SKM-1 (cell line): Measurements from ENCODE around the gene COL27A1.
A peak's percentile ranks its signal among the peaks of the same experiment; 100 is the strongest.

ENCODE experiments used
- DNase-seq: peaks from one replicate; lab custom pipeline; 2025; ENCODE audit not compliant: unreplicated experiment; lab: John Stamatoyannopoulos, UW

COL27A1 gene

GRCh38 chr9:114348261-114348905 is 193.0 kb downstream of the COL27A1 start:
- no peak for DNase-seq

DNA sequence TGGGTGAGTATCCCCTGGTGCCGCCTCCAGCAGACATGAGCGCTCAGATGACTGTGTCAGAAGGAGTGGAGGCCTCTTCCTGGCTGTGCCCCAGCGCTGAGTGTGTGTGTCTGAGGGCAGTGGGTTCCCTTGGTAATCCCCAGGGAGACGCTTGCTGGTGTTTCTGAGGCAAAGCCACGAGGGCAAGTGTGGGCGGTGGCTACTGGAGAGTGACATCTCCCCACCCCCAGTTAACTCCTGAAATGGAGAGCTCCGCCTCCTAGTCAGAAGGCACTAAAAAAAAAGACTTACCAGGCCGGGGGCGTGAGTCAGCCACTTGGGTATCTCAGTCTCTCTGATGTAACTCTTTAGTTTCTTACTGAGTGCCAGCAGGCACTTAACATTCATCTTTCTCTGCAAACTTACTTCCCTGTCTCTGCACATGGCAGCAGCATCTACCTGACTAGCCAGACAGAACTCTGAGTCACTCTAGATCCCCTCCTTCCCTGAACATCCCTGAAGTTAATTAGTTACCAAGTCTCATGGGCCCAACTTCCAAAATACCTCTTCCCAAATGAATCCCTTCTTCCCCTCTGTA is 193.7 kb downstream of the COL27A1 start:
- peak; percentile 36 for DNase-seq

DNA sequence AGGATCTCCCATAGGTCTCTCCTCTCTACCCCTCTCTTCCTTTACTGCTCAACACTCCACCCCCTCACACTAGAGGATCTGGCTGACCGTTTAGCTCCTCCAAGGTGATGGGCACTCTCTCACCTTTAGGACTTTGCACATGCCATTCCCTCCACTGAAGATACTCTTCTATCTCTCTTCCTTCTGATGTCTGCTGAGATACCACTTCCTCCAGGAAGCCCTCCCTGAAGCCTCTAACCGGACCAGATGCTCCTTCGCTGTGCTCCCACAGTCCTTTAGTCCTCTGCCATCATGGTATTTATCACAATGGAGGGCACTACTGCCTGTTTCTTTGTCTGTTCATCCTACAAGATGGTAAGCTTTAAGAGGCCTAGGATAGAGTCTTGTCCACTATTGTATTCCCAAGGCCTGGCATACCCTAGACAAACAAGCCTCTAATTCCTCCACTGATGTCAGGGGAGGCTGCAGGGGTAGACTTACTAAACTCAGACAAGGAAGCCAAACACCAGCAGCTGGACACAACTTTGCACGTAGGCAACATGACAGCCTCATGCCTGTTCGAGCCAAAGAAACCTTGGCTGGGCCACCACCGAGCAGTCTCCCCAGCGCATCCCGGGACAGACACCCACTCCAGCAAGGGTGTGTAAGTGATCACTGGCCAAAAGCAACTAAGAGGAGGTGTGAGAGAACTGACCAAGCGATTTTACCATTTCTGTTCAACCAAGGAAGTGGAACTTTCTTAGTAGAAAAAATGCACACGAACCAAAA is 194.6 kb downstream of the COL27A1 start:
- DNase-seq = no peak

- no peak for DNase-seq
These were observed 195.5 kb downstream of the COL27A1 start for GRCh38 chr9:114350636-114351401.

GRCh38 chr9:114351932-114352331 is 196.6 kb downstream of the COL27A1 start:
- no peak for DNase-seq

- no peak for DNase-seq
These were observed 200.5 kb downstream of the COL27A1 start for GRCh38 chr9:114355821-114356220.

- DNase-seq = no peak
These were observed 201.5 kb downstream of the COL27A1 start for GRCh38 chr9:114356792-114357191.

- no peak for DNase-seq
These were observed 202.0 kb downstream of the COL27A1 start for GRCh38 chr9:114357360-114357759.

DNA sequence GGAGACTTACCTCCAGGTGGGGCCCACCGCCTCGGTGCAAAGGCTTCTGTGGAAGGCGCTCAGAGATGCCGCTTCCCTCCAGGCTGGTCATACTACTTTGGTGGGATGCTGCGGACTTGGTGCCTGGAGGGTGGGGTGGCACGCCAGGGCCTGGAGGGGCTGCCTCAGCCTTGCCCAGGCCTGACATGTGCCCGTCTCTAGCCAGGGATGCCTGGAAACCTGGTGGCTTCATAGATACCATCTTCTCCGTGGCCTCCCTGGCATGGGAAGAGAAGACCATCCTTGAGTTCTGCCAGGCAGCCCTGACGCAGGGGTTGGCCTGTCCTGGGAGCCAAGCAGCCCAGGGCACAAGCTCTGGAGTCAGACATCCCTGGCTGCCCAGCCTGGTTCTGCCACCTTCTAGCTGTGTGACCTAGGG is 202.6 kb downstream of the COL27A1 start:
- DNase-seq = no peak

- no peak for DNase-seq
These were observed 204.5 kb downstream of the COL27A1 start for GRCh38 chr9:114359801-114360200.

- DNase-seq = no peak
These were observed 206.2 kb downstream of the COL27A1 start for GRCh38 chr9:114361542-114361941.
